C4-2B (cell line): ENCODE data around the gene ARHGEF28.

Experiments
- ZFX ChIP-seq: fragments of 450-650 bp; IDR thresholded peaks from 2 replicates; pipeline ENCODE4 v1.6.1; 2017
- TF ChIP-seq, protein P1 (sequence below): fragments of 450-650 bp; conservative IDR thresholded peaks from 2 replicates; pipeline ENCODE4 v1.5.1; 2017; ENCODE audit warnings: mild to moderate bottlenecking

- TF ChIP-seq, protein P1, sequence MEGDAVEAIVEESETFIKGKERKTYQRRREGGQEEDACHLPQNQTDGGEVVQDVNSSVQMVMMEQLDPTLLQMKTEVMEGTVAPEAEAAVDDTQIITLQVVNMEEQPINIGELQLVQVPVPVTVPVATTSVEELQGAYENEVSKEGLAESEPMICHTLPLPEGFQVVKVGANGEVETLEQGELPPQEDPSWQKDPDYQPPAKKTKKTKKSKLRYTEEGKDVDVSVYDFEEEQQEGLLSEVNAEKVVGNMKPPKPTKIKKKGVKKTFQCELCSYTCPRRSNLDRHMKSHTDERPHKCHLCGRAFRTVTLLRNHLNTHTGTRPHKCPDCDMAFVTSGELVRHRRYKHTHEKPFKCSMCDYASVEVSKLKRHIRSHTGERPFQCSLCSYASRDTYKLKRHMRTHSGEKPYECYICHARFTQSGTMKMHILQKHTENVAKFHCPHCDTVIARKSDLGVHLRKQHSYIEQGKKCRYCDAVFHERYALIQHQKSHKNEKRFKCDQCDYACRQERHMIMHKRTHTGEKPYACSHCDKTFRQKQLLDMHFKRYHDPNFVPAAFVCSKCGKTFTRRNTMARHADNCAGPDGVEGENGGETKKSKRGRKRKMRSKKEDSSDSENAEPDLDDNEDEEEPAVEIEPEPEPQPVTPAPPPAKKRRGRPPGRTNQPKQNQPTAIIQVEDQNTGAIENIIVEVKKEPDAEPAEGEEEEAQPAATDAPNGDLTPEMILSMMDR, result no peak
- no peak for TF ChIP-seq ZFX
Measured at GRCh38 chr5:73691302-73692080, 65.5 kb downstream of the ARHGEF28 start.
